Memory B cell (primary cell): Measurements from ENCODE around the gene UNC119B.

ENCODE experiments used
- ATAC-seq: fragments of 150-1000 bp; cut with Tn5 transposase; 2 replicates; pipeline ENCODE4 v1.10.0; 2021; ENCODE audit warnings: low read depth, mild to moderate bottlenecking, moderate library complexity
- DNase-seq, 2 donors: peaks; one replicate each; pipeline ENCODE4 v3.0.0; 2022; ENCODE audit warnings: low spot score in 2 of 2
- H3K27ac Mint-ChIP-seq: one replicate; pipeline ENCODE4 v1.8.0; 2022; ENCODE audit warnings: mild to moderate bottlenecking, moderate library complexity, mixed read lengths
- H3K27me3 Mint-ChIP-seq: one replicate; pipeline ENCODE4 v1.8.0; 2022; ENCODE audit warnings: mixed read lengths
- H3K36me3 Mint-ChIP-seq: one replicate; pipeline ENCODE4 v1.8.0; 2022; ENCODE audit warnings: mild to moderate bottlenecking, mixed read lengths
- H3K4me1 Mint-ChIP-seq: one replicate; pipeline ENCODE4 v1.8.0; 2022; ENCODE audit warnings: mixed read lengths
- H3K4me3 Mint-ChIP-seq: one replicate; pipeline ENCODE4 v1.8.0; 2022; ENCODE audit warnings: mild to moderate bottlenecking, moderate library complexity, mixed read lengths
- H3K9me3 Mint-ChIP-seq: one replicate; pipeline ENCODE4 v1.8.0; 2022; ENCODE audit warnings: mixed read lengths

UNC119B gene

GRCh38 chr12:120751389-120751788, 41.1 kb downstream of the UNC119B start:
- Mint-ChIP-seq H3K9me3 (peaks cover 7% of the 10 kb centered on the region), H3K4me3 (no peak overlapping the region), H3K27ac (no peak overlapping the region), H3K4me1 (peaks cover 2% of the 10 kb centered on the region), H3K27me3 (peaks cover 2% of the 10 kb centered on the region), H3K36me3 (peaks cover 1% of the 10 kb centered on the region)
- DNase-seq (no peak), ATAC-seq (no peak)

DNA sequence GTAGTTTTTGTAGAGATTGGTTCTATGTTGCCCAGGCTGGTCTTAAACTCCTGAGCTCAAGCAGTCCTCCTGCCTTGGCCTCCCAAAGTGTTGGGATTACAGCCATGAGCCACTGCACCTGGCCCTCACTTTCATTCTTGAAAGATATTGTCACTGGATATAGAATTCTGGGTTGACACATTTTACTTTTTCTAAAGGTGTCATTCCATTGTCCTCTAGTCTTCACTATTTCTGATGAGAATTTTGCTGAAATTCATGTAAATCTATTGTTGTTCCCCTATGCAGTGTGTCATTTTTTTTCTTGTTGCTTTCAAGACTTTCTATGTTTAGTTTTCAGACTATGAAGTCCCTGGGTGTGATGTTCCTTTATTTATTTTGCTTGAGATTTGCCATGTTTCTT, 44.5 kb downstream of the UNC119B start:
- H3K9me3 Mint-ChIP-seq: peaks cover 7% of the 10 kb centered on the region

DNA sequence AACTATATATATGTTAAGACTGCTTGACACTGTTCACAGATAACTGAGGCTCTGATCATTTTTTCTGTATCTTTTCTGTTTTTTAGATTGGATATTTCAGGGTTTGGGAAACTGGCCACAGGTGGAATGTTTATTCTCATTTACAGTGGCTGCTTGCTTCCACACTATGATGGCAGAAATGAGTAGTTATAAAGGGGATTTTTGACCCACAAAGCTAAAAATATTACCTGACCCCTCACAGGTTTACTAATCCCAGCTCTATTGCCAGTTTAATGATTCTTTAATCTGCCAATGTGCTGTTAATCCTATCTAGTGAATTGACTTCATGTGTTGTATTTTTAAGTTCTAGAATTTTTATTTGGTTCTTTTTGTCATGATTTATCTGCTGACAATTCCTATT, 45.0 kb downstream of the UNC119B start:
- H3K4me3 Mint-ChIP-seq: no peak overlapping the region
- H3K9me3 Mint-ChIP-seq: peaks cover 7% of the 10 kb centered on the region
- H3K4me1 Mint-ChIP-seq: peaks cover 2% of the 10 kb centered on the region
- no peak overlapping the region for H3K27ac Mint-ChIP-seq
- DNase-seq: no peak
- ATAC-seq: no peak
- peaks cover 1% of the 10 kb centered on the region for H3K36me3 Mint-ChIP-seq
- peaks cover 2% of the 10 kb centered on the region for H3K27me3 Mint-ChIP-seq

More for the DNA sequence above, 44.5 kb downstream of the UNC119B start:
- Mint-ChIP-seq H3K36me3 (peaks cover 1% of the 10 kb centered on the region), H3K27me3 (peaks cover 2% of the 10 kb centered on the region), H3K4me1 (peaks cover 2% of the 10 kb centered on the region), H3K4me3 (no peak overlapping the region), H3K27ac (no peak overlapping the region)
- no peak for ATAC-seq
- no peak for DNase-seq

GRCh38 chr12:120757226-120757742, 47.0 kb downstream of the UNC119B start:
- no peak overlapping the region for H3K4me3 Mint-ChIP-seq
- H3K27ac Mint-ChIP-seq: no peak overlapping the region
- ATAC-seq: no peak
- no peak for DNase-seq
- H3K4me1 Mint-ChIP-seq: peaks cover 2% of the 10 kb centered on the region
- H3K36me3 Mint-ChIP-seq: peaks cover 9% of the 10 kb centered on the region
- H3K9me3 Mint-ChIP-seq: peaks cover 7% of the 10 kb centered on the region
- peaks cover 2% of the 10 kb centered on the region for H3K27me3 Mint-ChIP-seq

GRCh38 chr12:120757949-120758348, 47.7 kb downstream of the UNC119B start:
- DNase-seq (no peak), ATAC-seq (no peak)
- H3K27ac Mint-ChIP-seq: no peak overlapping the region
- peaks cover 2% of the 10 kb centered on the region for H3K4me1 Mint-ChIP-seq
- peaks cover 10% of the 10 kb centered on the region for H3K36me3 Mint-ChIP-seq
- peaks cover 7% of the 10 kb centered on the region for H3K9me3 Mint-ChIP-seq
- H3K4me3 Mint-ChIP-seq: no peak overlapping the region
- peaks cover 2% of the 10 kb centered on the region for H3K27me3 Mint-ChIP-seq

DNA sequence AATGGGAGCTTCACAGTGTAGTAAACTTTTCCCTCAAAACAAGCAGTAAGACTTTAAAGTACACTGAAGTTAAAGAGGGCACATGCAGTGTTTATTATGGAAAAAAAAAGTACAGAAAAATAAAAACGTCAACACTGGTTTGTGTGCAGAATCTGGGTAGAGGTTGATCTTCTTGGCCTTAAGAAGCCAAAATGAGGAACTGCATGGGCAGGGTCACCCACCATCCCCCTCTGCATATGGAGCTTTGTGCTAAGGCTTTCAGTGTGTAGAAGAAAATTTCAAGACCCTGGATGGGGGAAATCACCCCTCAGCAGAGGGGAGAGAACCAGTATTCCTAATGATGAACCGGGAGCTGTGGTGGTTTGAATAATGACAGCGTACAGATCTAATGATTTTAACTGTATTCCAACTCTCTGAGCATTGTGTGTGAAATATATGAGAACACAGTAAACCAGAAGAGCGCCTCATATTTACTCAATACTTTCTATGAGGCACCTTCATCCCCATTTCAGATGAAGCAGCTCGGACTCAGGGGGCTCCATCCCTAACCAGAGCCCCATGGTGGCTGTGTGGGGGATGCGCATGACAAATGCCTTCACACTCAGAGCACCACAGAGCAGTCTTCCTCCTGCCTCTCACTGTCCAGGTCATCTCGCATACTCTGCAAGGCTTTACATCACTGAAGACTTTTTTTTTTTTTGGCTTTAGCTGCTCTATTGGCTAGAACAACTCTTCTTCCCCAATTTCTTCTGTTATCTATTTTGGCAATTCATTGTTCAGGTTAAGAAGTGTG, 48.7 kb downstream of the UNC119B start:
- no peak overlapping the region for H3K4me3 Mint-ChIP-seq
- peaks cover 6% of the 10 kb centered on the region for H3K9me3 Mint-ChIP-seq
- H3K27me3 Mint-ChIP-seq: peaks cover 1% of the 10 kb centered on the region
- H3K4me1 Mint-ChIP-seq: no peaks in the 10 kb centered on the region
- peaks cover 9% of the 10 kb centered on the region for H3K36me3 Mint-ChIP-seq
- H3K27ac Mint-ChIP-seq: peak overlapping the region; percentile 20
- ATAC-seq: no peak
- no peak for DNase-seq

GRCh38 chr12:120759591-120760348, 49.5 kb downstream of the UNC119B start:
- ATAC-seq (no peak), DNase-seq (no peak)
- H3K36me3 Mint-ChIP-seq: peaks cover 12% of the 10 kb centered on the region
- H3K27ac Mint-ChIP-seq: peak overlapping the region; percentile 20
- no peaks in the 10 kb centered on the region for H3K4me1 Mint-ChIP-seq
- H3K9me3 Mint-ChIP-seq: peaks cover 5% of the 10 kb centered on the region
- peaks cover 1% of the 10 kb centered on the region for H3K27me3 Mint-ChIP-seq
- H3K4me3 Mint-ChIP-seq: no peak overlapping the region

DNA sequence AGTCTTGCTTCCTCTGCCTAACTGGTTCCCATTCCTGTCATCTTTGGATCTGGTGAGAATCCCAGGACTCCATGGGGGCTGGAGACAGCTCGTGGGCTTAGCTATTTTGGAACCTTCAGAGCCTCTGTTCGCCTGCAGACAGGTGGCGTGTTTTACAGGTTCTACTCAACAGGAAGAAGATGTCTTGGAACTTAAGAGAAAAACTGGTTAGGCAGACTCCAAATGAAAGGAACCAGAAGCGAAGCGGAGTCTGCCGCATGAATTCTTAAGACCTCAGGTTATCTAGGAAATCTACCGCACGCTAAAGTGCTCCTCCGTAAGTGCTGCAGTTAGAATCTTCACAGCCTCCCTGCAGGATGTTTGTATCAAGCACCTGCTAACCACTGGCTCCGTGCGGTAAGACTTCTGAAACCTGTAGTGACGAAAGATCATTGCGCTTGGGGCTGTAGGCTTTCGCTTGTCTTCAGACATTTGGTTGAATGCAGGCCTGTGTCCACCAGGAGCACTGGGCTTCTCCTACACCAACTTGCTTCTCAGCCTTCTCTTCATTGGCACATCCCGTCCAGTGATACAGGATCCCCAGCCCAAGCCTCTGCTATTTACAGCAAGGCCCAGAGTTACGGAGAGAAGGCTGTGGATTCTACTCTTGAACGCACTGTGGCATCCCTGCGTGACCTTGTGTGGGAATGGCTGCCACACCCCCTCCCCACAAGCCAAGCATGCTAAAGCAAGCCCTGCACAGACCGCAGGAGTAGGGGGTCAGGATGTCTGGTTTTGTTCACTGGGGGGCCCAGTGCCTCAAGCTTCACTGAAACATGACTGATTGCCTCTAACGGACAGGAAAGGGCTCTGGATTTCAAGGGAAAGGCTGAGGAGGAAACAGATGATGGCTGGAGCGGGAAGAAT, 50.3 kb downstream of the UNC119B start:
- Mint-ChIP-seq H3K9me3 (no peaks in the 10 kb centered on the region), H3K4me3 (no peak overlapping the region), H3K27me3 (peaks cover 1% of the 10 kb centered on the region), H3K36me3 (peaks cover 12% of the 10 kb centered on the region), H3K27ac (no peak overlapping the region), H3K4me1 (no peaks in the 10 kb centered on the region)
- no peak for ATAC-seq
- DNase-seq: no peak

DNA sequence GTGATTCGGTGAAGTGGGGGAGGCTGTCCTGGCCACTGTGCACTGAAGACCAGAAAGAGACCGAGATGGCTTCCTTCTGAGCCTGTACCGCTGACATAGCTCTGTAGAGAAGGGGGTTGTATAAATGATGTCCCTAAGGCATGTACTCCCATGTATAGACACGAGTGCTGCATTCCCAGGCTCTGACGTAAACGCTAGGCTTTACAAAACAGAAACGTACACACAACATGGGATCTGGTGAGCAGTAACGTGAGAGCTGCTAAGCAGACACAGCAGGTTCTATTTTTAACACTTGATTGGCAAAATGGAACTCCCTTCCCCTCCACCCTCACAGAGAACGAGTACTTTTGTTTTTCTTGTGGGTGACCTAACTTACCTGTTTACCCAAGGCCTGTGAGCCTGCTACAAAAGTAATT, 51.3 kb downstream of the UNC119B start:
- Mint-ChIP-seq H3K4me3 (no peak overlapping the region), H3K9me3 (no peaks in the 10 kb centered on the region), H3K27ac (peak overlapping the region; percentile 82), H3K36me3 (peaks cover 18% of the 10 kb centered on the region), H3K27me3 (no peaks in the 10 kb centered on the region), H3K4me1 (no peaks in the 10 kb centered on the region)
- ATAC-seq (no peak), DNase-seq (no peak)

- H3K4me3 Mint-ChIP-seq: no peak overlapping the region
- no peaks in the 10 kb centered on the region for H3K27me3 Mint-ChIP-seq
- no peaks in the 10 kb centered on the region for H3K4me1 Mint-ChIP-seq
- no peak for ATAC-seq
- DNase-seq: no peak
- no peaks in the 10 kb centered on the region for H3K9me3 Mint-ChIP-seq
- H3K36me3 Mint-ChIP-seq: peaks cover 21% of the 10 kb centered on the region
- peak overlapping the region; percentile 82 for H3K27ac Mint-ChIP-seq
Observed at GRCh38 chr12:120762086-120762485, 51.8 kb downstream of the UNC119B start.

DNA sequence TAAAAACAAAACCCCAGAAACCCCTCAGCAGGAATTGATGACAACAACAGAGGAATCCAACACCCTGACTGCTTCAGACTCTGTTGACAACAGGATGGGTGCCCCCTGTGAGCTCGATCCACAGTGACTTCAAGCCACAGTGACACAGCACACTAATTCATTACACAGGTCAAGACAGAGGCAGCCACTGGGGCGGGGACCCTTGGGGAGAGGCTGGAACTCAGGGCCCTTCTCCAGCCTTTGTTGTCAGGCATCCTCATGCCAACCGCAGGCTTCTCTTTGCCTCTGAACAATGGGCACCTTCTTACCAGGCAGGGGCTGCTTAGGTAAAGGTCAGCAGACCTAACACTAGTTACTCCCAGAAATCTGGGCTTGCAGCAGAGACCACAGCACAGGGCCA, 53.0 kb downstream of the UNC119B start:
- Mint-ChIP-seq H3K9me3 (no peaks in the 10 kb centered on the region), H3K27me3 (no peaks in the 10 kb centered on the region), H3K4me1 (peaks cover 6% of the 10 kb centered on the region), H3K36me3 (peaks cover 21% of the 10 kb centered on the region), H3K27ac (no peak overlapping the region), H3K4me3 (no peak overlapping the region)
- no peak for DNase-seq
- no peak for ATAC-seq

- H3K4me3 Mint-ChIP-seq: no peak overlapping the region
- H3K27ac Mint-ChIP-seq: no peak overlapping the region
- H3K36me3 Mint-ChIP-seq: peaks cover 26% of the 10 kb centered on the region
- H3K27me3 Mint-ChIP-seq: no peaks in the 10 kb centered on the region
- DNase-seq (no peak), ATAC-seq (no peak)
- no peaks in the 10 kb centered on the region for H3K9me3 Mint-ChIP-seq
- H3K4me1 Mint-ChIP-seq: peaks cover 11% of the 10 kb centered on the region
Observed at GRCh38 chr12:120764816-120765215, 54.6 kb downstream of the UNC119B start.

DNA sequence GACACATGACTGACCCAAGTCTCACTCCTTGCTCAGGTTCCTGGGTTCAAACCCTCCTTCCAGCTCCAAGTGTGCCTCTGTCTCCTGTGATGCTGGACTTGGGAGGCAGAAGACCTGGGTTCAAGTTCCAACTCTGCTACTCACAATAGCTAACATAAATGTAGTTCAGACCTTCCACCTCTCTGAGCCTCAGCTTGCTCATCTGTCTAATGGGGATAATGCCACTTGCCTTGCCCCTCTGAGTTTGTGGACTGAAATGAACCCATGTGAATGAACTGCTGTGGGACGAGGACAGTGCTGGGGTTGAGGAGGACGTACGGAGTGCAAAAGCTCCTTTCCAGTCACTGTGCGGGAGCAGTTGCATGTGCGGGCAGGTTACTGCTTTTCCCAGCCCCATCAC, 56.3 kb downstream of the UNC119B start:
- H3K27ac Mint-ChIP-seq: peak overlapping the region; percentile 16
- no peaks in the 10 kb centered on the region for H3K9me3 Mint-ChIP-seq
- H3K4me3 Mint-ChIP-seq: no peak overlapping the region
- peaks cover 17% of the 10 kb centered on the region for H3K4me1 Mint-ChIP-seq
- DNase-seq (no peak), ATAC-seq (no peak)
- H3K27me3 Mint-ChIP-seq: no peaks in the 10 kb centered on the region
- H3K36me3 Mint-ChIP-seq: peaks cover 29% of the 10 kb centered on the region
